BE2C (cell line): ENCODE data around the gene IFI35.
A peak's percentile ranks its signal among the peaks of the same experiment; 100 is the strongest.

Experiments
- DNase-seq: peaks from one replicate; pipeline ENCODE4 v3.0.0-alpha.2; 2020
- H3K27me3 ChIP-seq: fragments of 250-450 bp; sonication (Bioruptor Pico); 2 replicates; pipeline ENCODE4 v1.5.1; 2020; ENCODE audit warnings: mild to moderate bottlenecking
- H3K36me3 ChIP-seq: fragments of 250-450 bp; sonication (Bioruptor Pico); 2 replicates; pipeline ENCODE4 v1.5.1; 2020; ENCODE audit warnings: mild to moderate bottlenecking
- H3K4me1 ChIP-seq: fragments of 250-450 bp; sonication (Bioruptor Pico); 2 replicates; pipeline ENCODE4 v1.5.1; 2020
- H3K4me3 ChIP-seq: 2 replicates; pipeline ENCODE4 v1.5.1; 2011; ENCODE audit warnings: low read depth, low read length
- H3K9me3 ChIP-seq: fragments of 250-450 bp; sonication (Bioruptor Pico); 2 replicates; pipeline ENCODE4 v1.5.1; 2020
- TF ChIP-seq, protein P1 (sequence below): IDR thresholded peaks from 2 replicates; pipeline ENCODE4 v1.5.1; 2012; ENCODE audit warnings: mild to moderate bottlenecking, low read depth, low read length

The IFI35 gene

DNA sequence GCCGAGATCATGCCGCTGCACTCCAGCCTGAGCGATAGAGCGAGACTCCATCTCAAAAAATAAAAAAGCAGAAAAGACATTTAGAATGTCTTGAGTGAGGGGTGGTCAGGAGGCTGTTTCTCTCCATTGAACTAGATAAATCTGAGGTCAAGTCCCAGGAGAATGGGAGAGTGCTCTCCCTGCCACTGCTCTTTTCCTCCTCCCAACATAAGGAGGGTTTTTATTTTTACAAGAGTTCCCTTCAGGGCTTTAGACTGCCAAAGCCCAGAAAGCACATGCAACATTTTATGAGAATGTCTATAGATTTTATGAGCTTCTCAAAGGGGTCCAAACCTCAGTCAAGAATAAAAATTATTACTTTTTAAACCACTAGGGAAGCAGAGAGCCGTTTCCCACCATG is 20.0 kb downstream of the IFI35 start:
- Histone ChIP-seq H3K4me3 (no peak overlapping the region), H3K9me3 (no peaks in the 10 kb centered on the region), H3K27me3 (no peaks in the 10 kb centered on the region), H3K36me3 (no peaks in the 10 kb centered on the region), H3K4me1 (peaks cover 6% of the 10 kb centered on the region)
- no peak for DNase-seq
- TF ChIP-seq, protein P1, sequence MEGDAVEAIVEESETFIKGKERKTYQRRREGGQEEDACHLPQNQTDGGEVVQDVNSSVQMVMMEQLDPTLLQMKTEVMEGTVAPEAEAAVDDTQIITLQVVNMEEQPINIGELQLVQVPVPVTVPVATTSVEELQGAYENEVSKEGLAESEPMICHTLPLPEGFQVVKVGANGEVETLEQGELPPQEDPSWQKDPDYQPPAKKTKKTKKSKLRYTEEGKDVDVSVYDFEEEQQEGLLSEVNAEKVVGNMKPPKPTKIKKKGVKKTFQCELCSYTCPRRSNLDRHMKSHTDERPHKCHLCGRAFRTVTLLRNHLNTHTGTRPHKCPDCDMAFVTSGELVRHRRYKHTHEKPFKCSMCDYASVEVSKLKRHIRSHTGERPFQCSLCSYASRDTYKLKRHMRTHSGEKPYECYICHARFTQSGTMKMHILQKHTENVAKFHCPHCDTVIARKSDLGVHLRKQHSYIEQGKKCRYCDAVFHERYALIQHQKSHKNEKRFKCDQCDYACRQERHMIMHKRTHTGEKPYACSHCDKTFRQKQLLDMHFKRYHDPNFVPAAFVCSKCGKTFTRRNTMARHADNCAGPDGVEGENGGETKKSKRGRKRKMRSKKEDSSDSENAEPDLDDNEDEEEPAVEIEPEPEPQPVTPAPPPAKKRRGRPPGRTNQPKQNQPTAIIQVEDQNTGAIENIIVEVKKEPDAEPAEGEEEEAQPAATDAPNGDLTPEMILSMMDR = no peak

DNA sequence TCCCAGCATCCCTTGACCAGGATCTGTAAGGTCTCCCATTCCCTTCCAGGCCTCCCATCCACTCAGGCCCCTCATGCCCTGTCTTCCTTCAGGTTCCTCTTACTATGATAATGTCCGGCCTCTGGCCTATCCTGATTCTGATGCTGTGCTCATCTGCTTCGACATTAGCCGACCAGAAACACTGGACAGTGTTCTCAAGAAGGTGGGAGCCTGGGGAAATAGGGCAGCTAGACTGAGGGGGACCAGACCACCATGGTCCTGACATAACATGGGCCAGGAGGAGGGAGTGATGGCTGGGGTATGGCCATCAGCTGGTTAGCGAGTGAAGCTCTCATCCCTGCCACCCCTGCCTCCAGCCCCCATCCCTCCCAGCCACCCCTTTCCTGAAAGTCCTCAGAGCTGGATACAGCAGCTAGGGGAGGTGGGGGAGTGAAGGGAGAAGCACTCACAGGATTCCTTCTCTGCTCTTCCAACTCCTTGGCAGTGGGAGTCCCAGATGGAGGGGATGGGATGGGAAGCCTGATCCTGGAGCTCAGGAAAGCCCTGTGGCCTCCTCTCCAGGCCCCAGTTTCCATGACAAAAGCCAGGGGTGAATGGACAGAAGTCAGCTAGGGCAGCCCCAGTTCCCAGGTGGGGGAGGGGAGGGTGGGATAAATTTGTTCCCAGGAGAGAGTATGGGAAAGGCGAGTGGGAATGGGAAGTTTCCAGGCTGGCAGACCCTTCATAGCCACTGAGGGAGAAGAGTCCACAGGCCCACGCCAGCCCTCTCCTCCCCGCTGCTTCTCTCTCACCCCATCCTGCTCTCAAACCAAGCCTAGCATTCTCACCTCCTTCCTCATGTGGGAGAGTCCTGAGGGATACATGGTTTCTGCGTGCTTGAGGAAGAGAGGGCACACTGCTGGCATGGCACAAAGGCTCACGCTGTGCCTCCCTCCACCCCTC is 20.8 kb downstream of the IFI35 start:
- Histone ChIP-seq H3K9me3 (no peaks in the 10 kb centered on the region), H3K4me1 (peaks cover 6% of the 10 kb centered on the region), H3K27me3 (no peaks in the 10 kb centered on the region), H3K4me3 (no peak overlapping the region), H3K36me3 (no peaks in the 10 kb centered on the region)
- TF ChIP-seq, protein P1 = no peak
- no peak for DNase-seq

DNA sequence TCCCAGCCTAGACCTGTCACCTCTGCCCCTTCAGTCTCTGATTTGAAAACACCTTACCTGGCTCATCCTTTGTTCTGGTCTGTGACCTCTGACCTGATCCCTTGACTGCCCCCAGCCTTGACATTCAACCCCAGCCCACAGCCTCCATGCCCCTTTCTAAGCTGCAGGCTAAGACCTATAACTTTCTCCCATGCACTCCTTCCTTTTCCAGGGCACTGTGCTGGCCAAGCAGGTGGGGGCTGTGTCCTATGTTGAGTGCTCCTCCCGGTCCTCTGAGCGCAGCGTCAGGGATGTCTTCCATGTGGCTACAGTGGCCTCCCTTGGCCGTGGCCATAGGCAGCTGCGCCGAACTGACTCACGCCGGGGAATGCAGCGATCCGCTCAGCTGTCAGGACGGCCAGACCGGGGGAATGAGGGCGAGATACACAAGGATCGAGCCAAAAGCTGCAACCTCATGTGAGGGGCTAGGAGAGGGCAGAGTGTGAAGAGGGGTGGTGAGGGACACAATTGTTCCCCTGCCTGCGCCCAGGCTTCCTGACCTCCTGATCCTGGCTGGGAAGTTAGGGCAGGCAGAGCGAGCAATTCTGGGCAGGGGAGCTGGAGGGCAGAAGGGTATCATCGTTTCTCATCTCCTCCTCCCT is 21.8 kb downstream of the IFI35 start:
- Histone ChIP-seq H3K9me3 (no peaks in the 10 kb centered on the region), H3K27me3 (no peaks in the 10 kb centered on the region), H3K4me3 (no peak overlapping the region), H3K4me1 (peaks cover 8% of the 10 kb centered on the region), H3K36me3 (no peaks in the 10 kb centered on the region; the same call in 1 of the 2 replicates)
- TF ChIP-seq, protein P1 = no peak
- no peak for DNase-seq

DNA sequence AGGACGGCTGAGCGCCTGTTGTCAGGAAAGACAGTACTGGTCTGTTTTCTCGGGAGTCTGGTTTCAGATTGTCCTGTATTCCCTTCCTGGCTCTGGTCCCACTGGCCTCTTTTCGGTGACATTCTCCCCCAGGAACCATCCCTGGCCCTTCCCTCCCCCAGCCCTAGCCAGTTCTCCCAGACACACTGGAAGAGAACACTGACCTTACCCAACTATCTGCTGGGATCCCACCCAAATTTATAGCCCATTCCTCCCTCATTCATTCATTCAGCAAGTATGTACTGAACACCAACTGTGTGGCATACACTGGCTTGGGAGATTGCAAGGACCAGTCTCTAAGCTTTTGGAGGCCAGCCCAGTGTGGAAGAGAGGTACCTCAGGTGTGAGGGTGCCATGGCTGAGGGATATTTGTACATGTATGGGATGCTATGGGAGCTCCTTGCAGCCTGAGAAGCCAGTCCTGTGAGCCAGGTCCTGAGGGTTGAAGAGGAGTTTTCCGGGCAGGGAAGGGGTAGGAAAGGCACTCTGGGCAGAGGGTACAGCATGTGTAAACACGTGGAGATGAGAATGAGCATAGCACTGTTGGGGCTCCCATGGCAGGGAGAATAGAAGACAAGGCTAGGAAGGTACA is 23.7 kb downstream of the IFI35 start:
- TF ChIP-seq, protein P1 = no peak
- Histone ChIP-seq H3K9me3 (no peaks in the 10 kb centered on the region), H3K36me3 (no peaks in the 10 kb centered on the region; the same call in 1 of the 2 replicates), H3K4me3 (no peak overlapping the region), H3K4me1 (peaks cover 20% of the 10 kb centered on the region), H3K27me3 (no peaks in the 10 kb centered on the region)
- DNase-seq = peak; percentile 50

DNA sequence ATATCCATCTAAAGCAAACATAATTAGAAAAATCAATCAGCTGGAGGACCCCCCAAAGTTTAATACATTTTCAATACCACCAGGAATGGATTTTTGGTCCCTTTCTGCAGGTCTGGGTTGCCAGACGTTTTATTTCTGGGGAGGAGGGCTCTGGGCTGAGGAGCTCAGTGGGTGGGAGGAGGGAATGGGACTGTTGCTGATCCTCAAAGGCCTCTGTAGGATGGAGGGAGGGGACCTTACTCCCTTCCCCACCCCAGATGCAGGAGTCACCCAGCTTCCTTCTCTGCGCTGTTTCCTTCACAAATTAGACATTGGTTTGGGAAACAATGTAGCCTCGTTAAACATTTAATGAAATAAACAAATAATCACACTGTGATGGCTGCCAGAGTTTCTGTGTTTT is 25.1 kb downstream of the IFI35 start:
- Histone ChIP-seq H3K4me1 (peaks cover 20% of the 10 kb centered on the region), H3K4me3 (no peak overlapping the region), H3K27me3 (no peaks in the 10 kb centered on the region), H3K36me3 (no peaks in the 10 kb centered on the region; the same call in 1 of the 2 replicates), H3K9me3 (no peaks in the 10 kb centered on the region)
- TF ChIP-seq, protein P1 = no peak
- no peak for DNase-seq
